Lower leg skin (tissue), 3 donors: ENCODE data around the gene UBXN4.

Source experiments
- POLR2A ChIP-seq, 2 donors: fragments of 450-650 bp; IDR thresholded peaks; one replicate each; pipeline ENCODE4 v1.6.1; 2016 to 2017; ENCODE audit warnings: antibody characterized with exemption in 2 of 2, mild to moderate bottlenecking in 1 of 2, moderate library complexity in 1 of 2
- TF ChIP-seq, protein P1 (sequence below), 3 donors: fragments of 450-650 bp; IDR thresholded peaks; one replicate each; pipeline ENCODE4 v1.5.1; 2016; ENCODE audit warnings: antibody characterized with exemption in 3 of 3, mild to moderate bottlenecking in 3 of 3, moderate library complexity in 2 of 3

DNA sequence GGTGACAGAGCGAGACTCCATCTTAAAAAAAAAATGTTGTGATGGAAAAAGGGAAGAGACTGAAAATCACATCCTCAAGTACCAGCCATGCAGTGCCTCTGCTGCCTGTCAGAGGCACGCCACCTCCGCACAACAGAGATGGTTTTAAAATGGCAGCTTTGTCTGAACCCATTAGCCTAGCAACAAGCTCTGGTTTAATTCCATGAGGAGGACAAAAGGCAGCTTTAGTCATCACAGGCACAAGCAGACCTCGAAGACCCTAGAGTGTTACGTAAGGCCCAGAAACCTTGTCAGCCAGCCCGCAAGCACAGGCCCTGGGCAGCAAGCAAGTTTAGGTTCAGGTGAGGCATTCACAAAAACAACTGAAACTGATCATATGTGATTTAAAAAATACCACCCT is 84.9 kb downstream of the UBXN4 start:
- TF ChIP-seq, protein P1, sequence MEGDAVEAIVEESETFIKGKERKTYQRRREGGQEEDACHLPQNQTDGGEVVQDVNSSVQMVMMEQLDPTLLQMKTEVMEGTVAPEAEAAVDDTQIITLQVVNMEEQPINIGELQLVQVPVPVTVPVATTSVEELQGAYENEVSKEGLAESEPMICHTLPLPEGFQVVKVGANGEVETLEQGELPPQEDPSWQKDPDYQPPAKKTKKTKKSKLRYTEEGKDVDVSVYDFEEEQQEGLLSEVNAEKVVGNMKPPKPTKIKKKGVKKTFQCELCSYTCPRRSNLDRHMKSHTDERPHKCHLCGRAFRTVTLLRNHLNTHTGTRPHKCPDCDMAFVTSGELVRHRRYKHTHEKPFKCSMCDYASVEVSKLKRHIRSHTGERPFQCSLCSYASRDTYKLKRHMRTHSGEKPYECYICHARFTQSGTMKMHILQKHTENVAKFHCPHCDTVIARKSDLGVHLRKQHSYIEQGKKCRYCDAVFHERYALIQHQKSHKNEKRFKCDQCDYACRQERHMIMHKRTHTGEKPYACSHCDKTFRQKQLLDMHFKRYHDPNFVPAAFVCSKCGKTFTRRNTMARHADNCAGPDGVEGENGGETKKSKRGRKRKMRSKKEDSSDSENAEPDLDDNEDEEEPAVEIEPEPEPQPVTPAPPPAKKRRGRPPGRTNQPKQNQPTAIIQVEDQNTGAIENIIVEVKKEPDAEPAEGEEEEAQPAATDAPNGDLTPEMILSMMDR (IDR thresholded peaks at IDR 0.05) = no peak
- TF ChIP-seq POLR2A (IDR thresholded peaks at IDR 0.05) = no peak
